Measurements from ENCODE around the gene ZNF592.

The ZNF592 gene

GRCh38 chr15:84846269-84846668, 97.9 kb downstream of the ZNF592 start:
- no peaks in the 10 kb centered on the region for H3K27me3 ChIP-seq
- no peaks in the 10 kb centered on the region for H3K9me3 ChIP-seq
- H3K4me1 ChIP-seq (ENCODE audit: control insufficient read depth in 1 of 2, insufficient read depth in 1 of 2, low read depth in 1 of 2, low read length in 1 of 2), result no peaks in the 10 kb centered on the region
- H3K4me3 ChIP-seq (ENCODE audit: low read depth in 1 of 2, low read length in 1 of 2), result no peak overlapping the region
- no peak overlapping the region for H3K27ac ChIP-seq
- no peak for TF ChIP-seq CTCF (IDR thresholded peaks at IDR 0.05)
- H3K36me3 ChIP-seq, result no peaks in the 10 kb centered on the region

- Histone ChIP-seq H3K4me1 (ENCODE audit: control insufficient read depth in 1 of 2, insufficient read depth in 1 of 2, low read depth in 1 of 2, low read length in 1 of 2) (no peaks in the 10 kb centered on the region), H3K9me3 (no peaks in the 10 kb centered on the region), H3K36me3 (no peaks in the 10 kb centered on the region), H3K27me3 (no peaks in the 10 kb centered on the region), H3K27ac (no peak overlapping the region), H3K4me3 (ENCODE audit: low read depth in 1 of 2, low read length in 1 of 2) (no peak overlapping the region)
- no peak for TF ChIP-seq CTCF (IDR thresholded peaks at IDR 0.05)
Observed at GRCh38 chr15:84847382-84847781, 99.0 kb downstream of the ZNF592 start.

- Histone ChIP-seq H3K4me1 (ENCODE audit: control insufficient read depth in 1 of 2, insufficient read depth in 1 of 2, low read depth in 1 of 2, low read length in 1 of 2) (no peaks in the 10 kb centered on the region), H3K4me3 (ENCODE audit: low read depth in 1 of 2, low read length in 1 of 2) (no peak overlapping the region), H3K27ac (no peak overlapping the region), H3K9me3 (no peaks in the 10 kb centered on the region), H3K27me3 (no peaks in the 10 kb centered on the region), H3K36me3 (no peaks in the 10 kb centered on the region)
- TF ChIP-seq CTCF (IDR thresholded peaks at IDR 0.05), result no peak
Observed at GRCh38 chr15:84852212-84852611, 103.8 kb downstream of the ZNF592 start.

- no peak overlapping the region for H3K27ac ChIP-seq
- TF ChIP-seq CTCF (IDR thresholded peaks at IDR 0.05), result no peak
- H3K4me1 ChIP-seq (ENCODE audit: control insufficient read depth in 1 of 2, insufficient read depth in 1 of 2, low read depth in 1 of 2, low read length in 1 of 2), result no peaks in the 10 kb centered on the region
Observed at GRCh38 chr15:84855136-84855535, 106.7 kb downstream of the ZNF592 start.

GRCh38 chr15:84855765-84856164, 107.4 kb downstream of the ZNF592 start:
- Histone ChIP-seq H3K4me3 (ENCODE audit: low read depth in 1 of 2, low read length in 1 of 2) (no peak overlapping the region), H3K9me3 (no peaks in the 10 kb centered on the region), H3K27ac (no peak overlapping the region), H3K27me3 (no peaks in the 10 kb centered on the region), H3K4me1 (ENCODE audit: control insufficient read depth in 1 of 2, insufficient read depth in 1 of 2, low read depth in 1 of 2, low read length in 1 of 2) (no peaks in the 10 kb centered on the region), H3K36me3 (no peaks in the 10 kb centered on the region)
- TF ChIP-seq CTCF (IDR thresholded peaks at IDR 0.05), result no peak

More at GRCh38 chr15:84855136-84855535, 106.7 kb downstream of the ZNF592 start:
- H3K9me3 ChIP-seq, result no peaks in the 10 kb centered on the region
- no peaks in the 10 kb centered on the region for H3K36me3 ChIP-seq
- H3K27me3 ChIP-seq, result no peaks in the 10 kb centered on the region
- H3K4me3 ChIP-seq (ENCODE audit: low read depth in 1 of 2, low read length in 1 of 2), result no peak overlapping the region
